SK-N-SH (cell line): ENCODE results near the gene HAUS8.

Source experiments
- CHD2 ChIP-seq: fragments of 150-350 bp; IDR thresholded peaks from 2 replicates; pipeline ENCODE4 v1.6.1; 2018; ENCODE audit warnings: low read length; ENCODE audit not compliant: partially characterized antibody
- CTCF ChIP-seq: fragments of 200-600 bp; sonication (generic); IDR thresholded peaks from 2 replicates; pipeline ENCODE4 v1.6.1; 2017; ENCODE audit warnings: antibody characterized with exemption, mild to moderate bottlenecking, moderate library complexity
- EP300 ChIP-seq, 2 experiments: IDR thresholded peaks; 2 replicates each; pipeline versions ENCODE4 v1.4.0 to v1.6.1; 2012; ENCODE audit warnings: borderline replicate concordance in 1 of 2, low read depth in 1 of 2, low read length in 1 of 2
- NFIC ChIP-seq: IDR thresholded peaks from 2 replicates; pipeline ENCODE4 v1.4.0; 2012; ENCODE audit warnings: borderline replicate concordance
- NRF1 ChIP-seq: IDR thresholded peaks from 2 replicates; pipeline ENCODE4 v1.6.1; 2012; ENCODE audit warnings: low read depth, mild to moderate bottlenecking, low read length
- POLR2AphosphoS5 ChIP-seq: IDR thresholded peaks from 2 replicates; pipeline ENCODE4 v1.6.1; 2012; ENCODE audit warnings: low read depth, low read length
- RAD21 ChIP-seq: IDR thresholded peaks from 2 replicates; pipeline ENCODE4 v1.6.1; 2012; ENCODE audit warnings: mild to moderate bottlenecking, low read length
- SIN3A ChIP-seq: IDR thresholded peaks from 2 replicates; pipeline ENCODE4 v1.6.1; 2012; ENCODE audit warnings: low read depth, mild to moderate bottlenecking, low read length, moderate library complexity, borderline replicate concordance
- TAF1 ChIP-seq: IDR thresholded peaks from 2 replicates; pipeline ENCODE4 v1.6.1; 2012; ENCODE audit warnings: low read depth, mild to moderate bottlenecking, low read length, moderate library complexity, borderline replicate concordance
- YY1 ChIP-seq: IDR thresholded peaks from 2 replicates; pipeline ENCODE4 v1.4.0; 2012; ENCODE audit warnings: low read depth, mild to moderate bottlenecking
- TF ChIP-seq, protein P1 (sequence below): IDR thresholded peaks from 2 replicates; pipeline ENCODE4 v1.4.0; 2012; ENCODE audit warnings: low read depth
- TF ChIP-seq, protein P2 (sequence below): fragments of 150-350 bp; IDR thresholded peaks from 2 replicates; pipeline ENCODE4 v1.6.1; 2017; ENCODE audit warnings: antibody characterized with exemption, low read length, low read depth, borderline replicate concordance

DNA sequence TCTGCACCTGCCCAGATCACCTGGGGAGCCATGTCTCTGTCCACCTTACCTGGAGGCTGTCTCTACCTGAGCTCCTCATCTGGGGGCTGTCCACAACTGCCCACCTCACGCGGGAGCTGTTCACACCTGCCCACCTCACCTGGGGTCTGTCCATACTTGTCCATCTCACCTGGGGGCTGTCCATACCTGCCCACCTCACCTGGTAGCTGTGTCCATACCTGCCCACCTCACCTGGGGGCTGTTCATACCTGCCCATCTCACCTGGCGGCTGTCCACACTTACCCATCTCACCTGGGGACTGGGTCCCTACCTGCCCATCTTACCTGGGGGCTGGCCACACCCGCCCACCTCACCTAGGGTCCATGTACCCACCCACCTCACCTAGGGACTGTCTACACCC is 38.6 kb downstream of the HAUS8 start:
- TF ChIP-seq POLR2AphosphoS5 = no peak
- TF ChIP-seq CTCF = no peak
- TF ChIP-seq YY1 = no peak
- TF ChIP-seq, protein P1, sequence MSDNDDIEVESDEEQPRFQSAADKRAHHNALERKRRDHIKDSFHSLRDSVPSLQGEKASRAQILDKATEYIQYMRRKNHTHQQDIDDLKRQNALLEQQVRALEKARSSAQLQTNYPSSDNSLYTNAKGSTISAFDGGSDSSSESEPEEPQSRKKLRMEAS = no peak
- no peak for TF ChIP-seq CHD2
- TF ChIP-seq NFIC = no peak
- no peak for TF ChIP-seq NRF1
- no peak for TF ChIP-seq RAD21
- TF ChIP-seq EP300 (IDR thresholded peaks at IDR 0.05; ENCODE audit: borderline replicate concordance in 1 of 2, low read depth in 1 of 2, low read length in 1 of 2) = no peak
- TF ChIP-seq, protein P2, sequence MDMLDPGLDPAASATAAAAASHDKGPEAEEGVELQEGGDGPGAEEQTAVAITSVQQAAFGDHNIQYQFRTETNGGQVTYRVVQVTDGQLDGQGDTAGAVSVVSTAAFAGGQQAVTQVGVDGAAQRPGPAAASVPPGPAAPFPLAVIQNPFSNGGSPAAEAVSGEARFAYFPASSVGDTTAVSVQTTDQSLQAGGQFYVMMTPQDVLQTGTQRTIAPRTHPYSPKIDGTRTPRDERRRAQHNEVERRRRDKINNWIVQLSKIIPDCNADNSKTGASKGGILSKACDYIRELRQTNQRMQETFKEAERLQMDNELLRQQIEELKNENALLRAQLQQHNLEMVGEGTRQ = no peak
- TF ChIP-seq SIN3A = no peak
- no peak for TF ChIP-seq TAF1
